Ishikawa (cell line): ENCODE measurements around the gene PEMT.

Source experiments
- CEBPB ChIP-seq: IDR thresholded peaks from 2 replicates; pipeline ENCODE4 v1.6.1; 2012
- CREB1 ChIP-seq: IDR thresholded peaks from 2 replicates; pipeline ENCODE4 v1.6.1; 2012; ENCODE audit warnings: low read depth
- EGR1 ChIP-seq: IDR thresholded peaks from 2 replicates; pipeline ENCODE4 v1.6.1; 2012
- EP300 ChIP-seq: IDR thresholded peaks from 2 replicates; pipeline ENCODE4 v1.6.1; 2012; ENCODE audit warnings: borderline replicate concordance
- FOXM1 ChIP-seq: IDR thresholded peaks from 2 replicates; pipeline ENCODE4 v1.6.1; 2012; ENCODE audit warnings: low read depth, borderline replicate concordance
- MAX ChIP-seq: IDR thresholded peaks from 2 replicates; pipeline ENCODE4 v1.6.1; 2012
- RAD21 ChIP-seq: IDR thresholded peaks from 2 replicates; pipeline ENCODE4 v1.6.1; 2012; ENCODE audit warnings: low read depth
- TAF1 ChIP-seq: IDR thresholded peaks from 2 replicates; pipeline ENCODE4 v1.6.1; 2012; ENCODE audit warnings: low read depth, mild to moderate bottlenecking
- TCF12 ChIP-seq: IDR thresholded peaks from 2 replicates; pipeline ENCODE4 v1.6.1; 2012; ENCODE audit warnings: low read depth
- TEAD4 ChIP-seq: IDR thresholded peaks from 2 replicates; pipeline ENCODE4 v1.6.1; 2012
- USF1 ChIP-seq: IDR thresholded peaks from 2 replicates; pipeline ENCODE4 v1.6.1; 2012
- YY1 ChIP-seq: IDR thresholded peaks from 2 replicates; pipeline ENCODE4 v1.6.1; 2012; ENCODE audit warnings: low read depth
- ZBTB7A ChIP-seq: IDR thresholded peaks from 2 replicates; pipeline ENCODE4 v1.6.1; 2012; ENCODE audit warnings: low read depth
- TF ChIP-seq, protein P1 (sequence below): IDR thresholded peaks from 2 replicates; pipeline ENCODE4 v1.6.1; 2012; ENCODE audit warnings: low read depth, mild to moderate bottlenecking

GRCh38 chr17:17577373-17577772, 14.1 kb downstream of the PEMT start:
- TF ChIP-seq USF1 (no peak), RAD21 (no peak), TAF1 (no peak), EGR1 (no peak), TEAD4 (no peak), YY1 (no peak), MAX (no peak), EP300 (no peak), ZBTB7A (no peak), TCF12 (no peak), CEBPB (no peak), CREB1 (no peak), FOXM1 (no peak)
- TF ChIP-seq, protein P1, sequence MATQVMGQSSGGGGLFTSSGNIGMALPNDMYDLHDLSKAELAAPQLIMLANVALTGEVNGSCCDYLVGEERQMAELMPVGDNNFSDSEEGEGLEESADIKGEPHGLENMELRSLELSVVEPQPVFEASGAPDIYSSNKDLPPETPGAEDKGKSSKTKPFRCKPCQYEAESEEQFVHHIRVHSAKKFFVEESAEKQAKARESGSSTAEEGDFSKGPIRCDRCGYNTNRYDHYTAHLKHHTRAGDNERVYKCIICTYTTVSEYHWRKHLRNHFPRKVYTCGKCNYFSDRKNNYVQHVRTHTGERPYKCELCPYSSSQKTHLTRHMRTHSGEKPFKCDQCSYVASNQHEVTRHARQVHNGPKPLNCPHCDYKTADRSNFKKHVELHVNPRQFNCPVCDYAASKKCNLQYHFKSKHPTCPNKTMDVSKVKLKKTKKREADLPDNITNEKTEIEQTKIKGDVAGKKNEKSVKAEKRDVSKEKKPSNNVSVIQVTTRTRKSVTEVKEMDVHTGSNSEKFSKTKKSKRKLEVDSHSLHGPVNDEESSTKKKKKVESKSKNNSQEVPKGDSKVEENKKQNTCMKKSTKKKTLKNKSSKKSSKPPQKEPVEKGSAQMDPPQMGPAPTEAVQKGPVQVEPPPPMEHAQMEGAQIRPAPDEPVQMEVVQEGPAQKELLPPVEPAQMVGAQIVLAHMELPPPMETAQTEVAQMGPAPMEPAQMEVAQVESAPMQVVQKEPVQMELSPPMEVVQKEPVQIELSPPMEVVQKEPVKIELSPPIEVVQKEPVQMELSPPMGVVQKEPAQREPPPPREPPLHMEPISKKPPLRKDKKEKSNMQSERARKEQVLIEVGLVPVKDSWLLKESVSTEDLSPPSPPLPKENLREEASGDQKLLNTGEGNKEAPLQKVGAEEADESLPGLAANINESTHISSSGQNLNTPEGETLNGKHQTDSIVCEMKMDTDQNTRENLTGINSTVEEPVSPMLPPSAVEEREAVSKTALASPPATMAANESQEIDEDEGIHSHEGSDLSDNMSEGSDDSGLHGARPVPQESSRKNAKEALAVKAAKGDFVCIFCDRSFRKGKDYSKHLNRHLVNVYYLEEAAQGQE = no peak
